GM19463 (cell line): ENCODE results near the gene ALS2.
A peak's percentile ranks its signal among the peaks of the same experiment; 100 is the strongest.
"Not testable (repeated sequence)": the region's sequence is repeated elsewhere in the genome, so short reads cannot be mapped to it uniquely, and the experiment has no call there.

ENCODE experiments used
- ATAC-seq: cut with Tn5 transposase; IDR thresholded peaks from one replicate; pipeline ENCODE4 v1.9.1; 2021; ENCODE audit warnings: mild to moderate bottlenecking, moderate library complexity; ENCODE audit not compliant: unreplicated experiment

ALS2 gene

DNA sequence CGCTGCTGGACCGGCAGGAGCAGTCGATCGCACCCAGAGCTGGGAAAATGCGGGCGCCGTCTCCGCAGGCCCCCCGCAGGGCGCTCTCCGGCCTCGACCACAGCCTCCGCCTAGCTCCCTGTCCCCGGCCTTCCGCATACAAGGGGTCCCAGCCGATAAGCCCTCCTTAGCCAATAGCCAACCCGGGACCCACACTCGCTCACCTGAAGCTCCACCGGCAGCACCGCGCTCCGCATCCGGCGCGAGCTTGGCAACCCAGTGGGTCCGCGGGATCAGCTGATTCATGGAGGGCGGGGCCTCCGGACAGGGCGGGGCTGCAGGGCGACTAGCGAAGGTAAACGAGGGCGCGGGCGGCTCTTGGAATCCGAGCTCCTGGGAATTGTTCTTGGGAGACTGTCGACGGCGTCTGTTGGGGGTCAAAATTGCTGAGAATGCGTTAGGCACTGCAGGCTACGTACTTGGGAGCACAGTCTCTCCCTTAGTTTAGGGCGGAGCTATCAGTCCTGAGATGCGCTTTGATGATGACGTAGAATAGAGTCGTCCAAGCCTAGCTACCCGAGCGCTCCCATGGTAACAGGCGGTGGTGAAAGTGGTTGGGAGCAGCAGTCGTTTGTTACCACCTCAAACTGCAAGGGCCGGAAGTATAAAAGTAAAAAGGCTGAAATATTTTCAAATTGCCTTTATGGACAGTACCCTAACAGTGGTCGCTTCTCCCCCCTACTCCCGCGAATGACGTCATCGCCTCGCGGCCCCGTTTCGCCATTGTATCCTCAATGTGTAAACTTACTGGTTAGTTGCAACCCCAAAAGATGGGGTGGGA lies at the start of gene ALS2:
ALS2 (minus strand) TSS at position 260 of the 820 bp plus-strand sequence. CDS start 12,048 bp downstream, outside the sequence.
- ATAC-seq = peak; percentile 94

DNA sequence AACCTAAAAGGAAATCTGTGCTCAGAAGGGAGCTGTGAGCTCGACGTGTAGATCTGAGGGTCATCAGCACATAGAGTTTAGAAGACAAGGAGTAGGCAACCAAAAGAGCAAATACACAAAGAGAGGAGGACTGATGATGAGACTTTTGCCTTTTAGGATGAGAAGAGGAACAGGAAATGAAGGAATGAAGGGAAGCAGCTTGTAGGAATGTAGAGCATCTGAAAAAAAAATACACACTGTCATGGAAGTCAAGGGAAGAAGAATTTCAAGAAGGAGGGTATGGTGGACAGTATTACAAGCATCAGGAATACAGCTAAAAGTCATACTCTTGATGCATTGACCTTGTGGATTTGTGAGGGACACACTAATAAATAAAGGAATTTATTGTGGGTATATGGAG lies 47.5 kb upstream of the ALS2 start:
- no peak for ATAC-seq

DNA sequence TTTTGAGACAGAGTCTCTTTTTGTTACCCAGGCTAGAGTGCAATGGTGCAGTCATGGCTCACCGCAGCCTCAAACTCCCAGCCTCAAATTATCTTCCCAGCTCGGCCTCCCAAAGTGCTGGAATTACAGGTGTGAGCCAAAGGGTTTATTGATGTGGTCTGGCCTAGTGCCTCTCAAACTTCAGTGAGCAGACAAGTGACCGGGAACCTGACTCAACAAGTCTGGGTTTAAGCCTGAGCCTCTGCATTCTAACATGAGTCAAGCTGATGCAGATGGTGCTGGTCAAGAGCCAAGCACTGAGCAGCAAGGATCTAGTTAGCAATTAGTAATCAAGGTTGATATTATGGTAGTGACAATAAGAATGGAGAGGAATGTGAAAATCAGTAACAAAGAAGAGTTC lies 46.9 kb upstream of the ALS2 start:
- no peak for ATAC-seq

DNA sequence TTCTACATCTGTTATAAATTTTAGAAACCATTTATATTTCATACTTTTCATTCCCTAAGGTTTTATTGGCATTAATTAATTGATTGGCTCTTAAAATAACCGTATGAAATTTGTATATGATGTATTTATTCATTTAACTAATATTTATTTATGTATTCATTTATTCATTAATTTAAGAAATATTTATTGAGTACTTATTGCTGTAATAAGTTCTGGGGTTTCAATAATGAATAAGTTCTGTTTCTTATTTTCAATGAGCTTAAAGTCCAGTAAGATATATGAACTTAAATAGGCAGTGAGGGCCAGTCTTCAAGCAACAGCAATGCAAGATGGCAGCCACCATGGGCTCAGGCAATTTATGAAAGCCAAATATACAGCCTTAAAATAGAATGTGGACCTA lies 43.5 kb upstream of the ALS2 start:
- no peak for ATAC-seq

DNA sequence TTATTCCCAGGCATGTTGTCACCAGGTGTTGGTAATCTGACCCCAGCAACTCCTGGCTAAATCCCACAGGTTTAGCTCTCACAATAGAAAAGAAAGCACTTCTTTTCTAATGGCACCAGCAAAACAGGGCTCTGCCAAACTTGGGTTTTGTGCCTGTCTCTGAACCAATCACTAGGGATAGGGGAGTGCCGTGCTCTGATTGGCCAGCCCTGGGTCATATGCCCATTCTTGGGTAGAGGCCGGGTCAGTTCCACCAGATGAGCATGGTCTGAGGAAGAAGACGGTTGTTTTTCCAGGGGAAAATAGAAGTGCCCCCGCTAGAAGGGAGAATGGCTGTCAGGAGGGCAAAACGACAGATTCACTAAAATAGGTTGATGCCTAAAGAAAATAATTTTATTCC lies 40.3 kb upstream of the ALS2 start:
- no peak for ATAC-seq

DNA sequence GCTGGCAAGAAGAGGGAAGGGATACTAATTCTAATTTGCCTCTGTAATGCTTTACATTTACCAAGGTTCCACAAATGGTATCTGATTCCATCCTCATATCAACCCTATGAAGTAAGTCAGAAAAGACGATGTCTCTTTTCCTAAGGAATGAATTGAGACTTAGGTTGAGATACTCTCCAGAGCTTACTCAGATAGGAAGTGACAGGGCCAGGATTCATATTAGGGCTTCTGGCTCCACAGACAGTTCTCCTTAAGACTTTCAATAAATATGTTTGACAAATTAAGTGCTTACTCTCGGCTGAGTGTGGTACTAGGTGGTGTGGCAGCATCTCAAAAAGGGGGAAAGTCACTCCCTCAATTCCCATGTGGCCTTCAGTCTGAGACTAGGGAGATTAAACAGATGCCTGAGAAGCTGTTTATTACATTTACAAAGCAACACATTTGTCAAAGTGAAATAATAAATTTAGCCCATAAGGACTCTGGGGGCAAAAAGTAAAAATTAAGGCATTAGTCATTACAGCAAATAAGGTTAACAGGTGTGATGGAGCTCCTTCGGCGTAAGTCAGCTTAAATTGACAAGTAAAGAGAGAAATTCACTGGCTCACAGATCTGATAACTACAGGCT lies 39.8 kb upstream of the ALS2 start:
- ATAC-seq = no peak

DNA sequence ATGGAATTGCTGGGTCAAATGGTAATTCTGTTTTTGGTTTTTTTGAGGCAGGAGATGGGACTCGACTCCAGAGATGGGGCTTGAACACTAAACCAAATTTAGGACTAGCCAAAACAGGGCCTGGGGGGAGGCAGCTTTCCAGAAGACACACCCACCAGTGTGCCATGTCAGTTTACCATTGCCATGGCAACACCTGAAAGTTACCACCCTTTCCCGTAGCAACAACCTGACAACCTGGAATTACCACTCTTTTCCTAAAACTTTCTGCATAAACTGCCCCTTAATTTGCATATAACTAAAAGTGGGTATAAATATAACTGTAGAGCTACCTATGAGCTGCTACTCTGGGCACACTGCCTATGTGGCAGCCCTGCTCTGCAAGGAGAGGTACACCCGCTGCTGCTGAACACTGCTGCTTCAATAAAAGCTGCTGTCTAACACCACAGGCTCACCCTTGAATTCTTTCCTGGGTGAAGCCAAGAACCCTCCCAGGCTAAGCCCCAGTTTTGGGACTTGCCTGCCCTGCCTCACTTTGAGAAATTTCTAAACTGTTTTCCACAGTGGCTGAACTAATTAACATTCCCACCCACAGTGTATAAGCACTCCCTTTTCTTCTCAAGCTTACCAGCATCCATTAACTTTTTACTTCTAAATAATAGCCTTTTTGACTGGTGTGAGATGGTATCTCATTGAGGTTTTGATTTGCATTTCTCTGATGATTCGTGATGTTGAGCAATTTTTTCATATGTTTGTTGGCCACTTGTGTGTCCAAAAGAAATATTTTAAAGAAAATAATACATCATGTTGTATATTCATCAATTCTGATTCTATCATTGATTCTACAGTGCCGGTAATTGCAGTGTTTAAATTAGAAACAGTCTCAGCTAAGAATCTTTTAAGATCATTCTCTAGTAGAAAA lies 36.2 kb upstream of the ALS2 start:
- ATAC-seq = no peak

DNA sequence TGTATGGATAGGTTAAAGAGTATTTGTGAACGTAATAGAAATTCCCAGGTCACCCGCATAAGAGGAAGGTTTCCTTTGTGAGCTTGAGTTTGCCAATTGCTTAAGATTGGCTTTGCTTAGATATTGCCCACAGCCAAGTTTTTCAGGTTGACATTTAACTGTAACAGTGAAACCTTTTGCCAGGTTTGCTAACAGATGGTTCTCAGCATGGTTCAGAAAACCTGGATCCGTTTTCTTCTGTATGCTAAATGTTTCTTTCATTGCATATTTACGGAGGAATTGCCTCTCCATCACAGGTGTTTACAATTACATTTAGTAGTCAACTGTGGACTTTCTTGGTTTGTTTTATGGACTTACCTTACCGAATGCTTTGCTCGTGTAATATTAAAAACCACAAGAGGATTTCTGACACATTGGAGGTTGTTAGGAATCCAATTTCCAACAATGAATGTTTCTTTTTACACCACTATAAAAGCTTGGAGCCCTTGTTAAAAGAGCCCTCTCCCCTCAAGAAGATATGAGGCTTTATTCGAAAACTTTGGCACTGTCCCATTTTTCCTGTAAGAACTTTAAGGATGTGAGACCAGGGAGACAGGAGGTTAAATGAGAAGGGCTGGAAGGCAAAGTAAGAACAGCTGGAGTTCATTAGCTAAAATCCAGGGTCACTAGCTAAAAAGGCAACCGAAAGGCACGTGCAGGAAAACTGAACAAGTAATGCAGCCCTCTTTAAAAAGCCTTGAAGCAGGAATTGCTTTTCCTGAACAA lies 33.4 kb upstream of the ALS2 start:
- no peak for ATAC-seq

DNA sequence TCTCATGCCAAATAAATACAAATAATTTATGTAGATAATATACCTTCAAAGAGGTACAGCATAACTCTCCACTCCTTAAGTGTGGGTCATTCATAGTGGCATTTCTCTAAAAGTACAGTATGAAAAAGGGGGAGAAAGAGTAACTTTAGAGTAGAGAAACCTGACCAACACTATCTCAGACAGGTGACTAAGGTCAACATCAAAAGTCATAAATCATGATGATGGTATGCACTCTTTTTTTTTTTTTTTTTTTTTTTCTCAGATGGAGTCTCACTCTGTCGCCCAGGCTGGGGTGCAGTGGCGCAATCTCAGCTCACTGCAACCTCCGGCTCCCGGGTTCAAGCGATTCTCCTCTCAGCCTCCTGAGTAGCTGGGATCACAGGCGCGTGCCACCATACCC lies 29.9 kb upstream of the ALS2 start:
- not testable (repeated sequence) for ATAC-seq

DNA sequence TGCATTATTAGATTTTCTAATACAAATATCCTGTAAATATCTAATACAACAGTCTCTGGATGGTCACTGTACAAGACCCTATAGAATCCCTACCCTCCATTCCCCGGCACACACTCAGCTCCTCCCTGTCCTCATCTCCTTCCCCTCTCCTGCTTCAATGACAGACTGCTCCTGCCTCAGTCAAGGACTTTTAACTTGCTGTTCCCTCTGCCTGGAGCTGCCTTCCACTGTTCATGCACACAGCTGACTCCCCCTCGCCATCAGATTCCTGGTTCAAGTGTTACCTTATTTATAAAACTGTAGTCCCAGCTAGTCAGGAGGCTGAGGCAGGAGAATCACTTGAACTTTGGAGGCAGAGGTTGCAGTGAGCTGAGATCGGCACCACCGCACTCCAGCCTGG lies 28.9 kb upstream of the ALS2 start:
- ATAC-seq = no peak

DNA sequence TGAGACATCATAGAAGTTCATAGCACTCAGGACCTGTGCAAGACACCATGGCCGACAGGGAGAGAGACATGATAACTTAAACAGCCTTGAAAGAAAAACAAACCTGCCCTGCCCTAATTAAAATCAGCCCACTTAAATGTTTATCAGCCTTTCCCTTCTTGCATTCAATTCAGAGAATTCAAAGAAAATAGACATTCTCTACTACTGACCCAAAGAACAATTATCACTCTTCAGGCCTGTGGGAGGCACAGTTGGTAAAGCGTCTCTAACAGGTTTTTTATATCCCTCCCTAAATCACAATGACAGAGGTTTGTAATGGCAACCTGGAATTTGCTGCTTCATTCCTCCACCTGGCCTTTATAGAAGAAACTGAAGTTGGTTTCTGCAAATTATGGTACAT lies 27.3 kb upstream of the ALS2 start:
- no peak for ATAC-seq

DNA sequence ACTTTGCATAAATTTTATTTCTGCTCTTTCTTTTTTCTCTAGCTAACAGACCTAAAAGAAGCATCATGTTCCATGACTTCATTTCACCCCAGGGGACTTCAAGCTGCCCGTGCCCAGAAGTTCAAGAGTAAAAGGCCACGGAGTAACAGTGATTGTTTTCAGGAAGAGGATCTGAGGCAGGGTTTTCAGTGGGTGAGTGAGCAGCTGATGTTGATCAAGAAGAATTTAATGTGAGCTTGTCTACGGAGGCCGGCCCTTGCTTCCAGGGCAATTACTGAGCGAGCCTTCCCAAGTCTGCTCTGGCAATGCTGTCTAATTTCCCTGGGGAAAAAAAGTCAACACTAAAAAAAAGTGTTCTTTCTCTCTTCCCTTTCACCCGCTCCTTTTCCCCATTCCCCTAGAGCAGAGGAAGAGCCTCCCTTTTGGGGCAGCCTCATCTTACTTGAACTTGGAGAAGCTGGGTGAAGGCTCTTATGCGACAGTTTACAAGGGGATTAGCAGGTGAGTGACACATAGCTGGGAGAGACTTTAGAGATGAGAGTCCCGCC lies 26.8 kb upstream of the ALS2 start:
- no peak for ATAC-seq

DNA sequence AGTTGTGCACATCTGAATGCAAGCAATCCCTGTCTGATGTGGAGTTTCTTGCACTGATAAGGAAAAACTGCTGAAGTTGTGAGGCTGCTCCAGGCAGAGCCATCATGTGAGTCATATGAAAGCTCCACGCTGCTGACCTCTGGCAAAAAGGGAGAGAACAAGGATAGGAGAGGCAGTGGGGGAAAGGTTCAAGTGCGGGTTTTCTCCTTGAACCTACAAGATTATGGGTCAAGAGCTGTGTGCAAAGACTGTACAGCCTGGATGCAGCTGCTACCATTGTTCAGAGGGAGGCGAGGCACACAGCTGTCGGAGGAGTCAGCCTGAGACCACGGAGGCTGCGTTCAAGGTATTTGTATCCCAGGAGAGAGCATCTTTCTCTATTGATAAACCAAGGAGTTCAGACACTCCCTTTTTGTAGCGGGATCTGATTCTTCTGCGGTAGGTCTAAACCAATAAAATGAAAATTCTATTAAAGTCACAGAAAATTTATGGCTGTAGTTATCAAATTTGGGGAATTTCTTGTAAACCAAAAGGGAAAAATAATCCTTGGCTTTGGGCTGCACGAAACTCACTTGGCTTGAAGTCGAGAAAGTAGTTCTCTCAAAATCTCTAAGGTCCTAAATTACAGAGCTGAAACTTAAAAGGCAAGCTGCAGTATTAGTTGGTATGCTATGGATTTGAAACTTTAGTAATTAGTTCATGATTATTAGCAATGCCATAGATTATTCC lies 25.9 kb upstream of the ALS2 start, which contains the start of gene CDK15:
CDK15 (plus strand) TSS at position 96 of the 729 bp plus-strand sequence; CDS start at position 224, 128 bp downstream.
- no peak for ATAC-seq

DNA sequence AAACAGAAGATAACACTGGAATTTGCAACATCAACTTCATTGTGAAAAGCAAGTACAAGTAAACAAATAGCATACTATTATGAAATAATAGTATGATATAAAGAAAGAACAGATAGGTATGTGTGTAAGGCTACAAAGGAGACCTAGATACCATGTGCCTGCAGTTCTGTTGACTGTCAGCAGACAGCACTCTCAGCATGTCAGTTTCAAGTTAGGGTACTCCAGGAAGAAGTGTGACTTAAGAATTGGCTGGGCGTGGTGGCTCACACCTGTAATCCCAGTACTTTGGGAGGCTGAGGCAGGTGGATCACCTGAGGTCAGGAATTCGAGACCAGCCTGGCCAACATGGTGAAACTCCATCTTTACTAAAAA lies 18.2 kb upstream of the ALS2 start:
- ATAC-seq = not testable (repeated sequence)

DNA sequence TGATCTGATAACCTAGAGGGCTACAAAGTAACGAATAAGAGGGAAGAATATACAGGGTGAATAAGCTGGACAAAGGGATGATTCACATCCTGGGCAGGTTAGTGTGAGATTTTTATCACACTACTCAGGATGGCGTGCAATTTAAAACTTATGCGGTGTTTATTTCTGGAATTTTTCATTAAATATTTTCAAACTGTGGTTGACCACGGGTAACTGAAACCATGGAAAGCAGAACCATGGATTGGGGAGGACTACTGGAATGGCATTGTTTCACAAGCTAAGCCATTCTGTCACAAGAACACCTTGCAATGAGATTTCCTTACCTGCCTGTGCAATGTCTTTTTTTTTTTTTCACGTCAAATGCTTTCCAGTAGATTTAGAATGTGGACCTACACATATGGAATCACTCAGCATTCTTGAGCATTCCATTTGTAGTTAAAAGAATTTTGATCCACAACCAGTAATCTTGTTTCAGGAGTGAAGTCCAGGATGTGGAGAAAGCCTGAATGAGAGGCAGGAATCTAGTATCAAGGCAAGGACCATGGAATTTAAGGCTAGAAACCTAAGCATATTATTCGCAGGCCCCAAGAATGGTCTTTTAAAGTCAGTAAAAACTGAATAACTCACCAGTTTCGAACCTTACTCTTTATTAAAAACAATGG lies 17.6 kb upstream of the ALS2 start:
- no peak for ATAC-seq

DNA sequence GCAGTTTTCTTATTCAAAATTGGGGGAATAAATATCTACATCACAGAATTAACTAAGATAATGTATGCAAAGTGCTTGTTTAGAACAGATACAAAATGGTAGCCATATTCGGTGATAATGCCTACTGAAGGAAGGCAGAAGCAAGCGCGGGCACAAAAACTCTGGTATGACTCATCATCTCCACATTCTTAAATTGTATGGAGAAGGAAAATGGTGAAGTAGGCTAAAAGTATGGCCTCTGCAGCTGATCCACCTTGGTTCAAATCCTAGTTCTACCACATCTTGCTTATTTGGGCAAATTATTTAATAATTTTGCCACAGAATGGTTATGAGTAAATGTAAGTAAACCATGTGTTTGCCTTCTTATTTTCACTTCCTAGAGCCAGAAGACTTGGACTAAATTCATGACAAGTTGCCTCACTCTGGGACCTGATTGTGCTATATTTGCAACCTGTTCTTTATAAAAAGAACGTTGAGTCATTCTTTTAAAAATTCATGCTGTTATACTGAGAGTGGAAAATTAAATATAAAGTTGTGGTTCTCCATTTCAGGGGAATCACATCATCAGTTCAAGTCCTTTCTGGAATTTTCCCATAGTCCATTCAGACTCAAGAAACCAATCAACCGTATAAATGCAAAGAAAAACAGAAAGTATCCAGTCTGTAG lies 16.6 kb upstream of the ALS2 start:
- no peak for ATAC-seq

DNA sequence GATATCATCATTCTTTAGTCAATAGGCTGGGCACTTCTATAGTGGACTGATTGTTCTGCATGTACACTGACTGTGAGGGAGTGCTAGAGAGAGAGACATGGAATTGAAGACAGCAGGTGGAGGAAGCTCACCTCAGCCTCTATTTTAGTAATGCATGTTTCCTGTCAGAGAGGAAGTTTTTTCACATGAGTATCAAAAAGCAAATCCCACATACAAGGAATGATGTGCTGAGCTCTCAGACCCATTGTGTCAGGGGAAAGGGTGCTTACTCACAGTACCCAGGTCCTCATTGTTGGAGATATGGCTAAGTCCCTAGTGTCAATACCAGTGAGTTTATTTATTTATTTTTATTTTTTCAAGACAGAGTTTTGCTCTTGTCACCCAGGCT lies 15.7 kb upstream of the ALS2 start:
- ATAC-seq = no peak

DNA sequence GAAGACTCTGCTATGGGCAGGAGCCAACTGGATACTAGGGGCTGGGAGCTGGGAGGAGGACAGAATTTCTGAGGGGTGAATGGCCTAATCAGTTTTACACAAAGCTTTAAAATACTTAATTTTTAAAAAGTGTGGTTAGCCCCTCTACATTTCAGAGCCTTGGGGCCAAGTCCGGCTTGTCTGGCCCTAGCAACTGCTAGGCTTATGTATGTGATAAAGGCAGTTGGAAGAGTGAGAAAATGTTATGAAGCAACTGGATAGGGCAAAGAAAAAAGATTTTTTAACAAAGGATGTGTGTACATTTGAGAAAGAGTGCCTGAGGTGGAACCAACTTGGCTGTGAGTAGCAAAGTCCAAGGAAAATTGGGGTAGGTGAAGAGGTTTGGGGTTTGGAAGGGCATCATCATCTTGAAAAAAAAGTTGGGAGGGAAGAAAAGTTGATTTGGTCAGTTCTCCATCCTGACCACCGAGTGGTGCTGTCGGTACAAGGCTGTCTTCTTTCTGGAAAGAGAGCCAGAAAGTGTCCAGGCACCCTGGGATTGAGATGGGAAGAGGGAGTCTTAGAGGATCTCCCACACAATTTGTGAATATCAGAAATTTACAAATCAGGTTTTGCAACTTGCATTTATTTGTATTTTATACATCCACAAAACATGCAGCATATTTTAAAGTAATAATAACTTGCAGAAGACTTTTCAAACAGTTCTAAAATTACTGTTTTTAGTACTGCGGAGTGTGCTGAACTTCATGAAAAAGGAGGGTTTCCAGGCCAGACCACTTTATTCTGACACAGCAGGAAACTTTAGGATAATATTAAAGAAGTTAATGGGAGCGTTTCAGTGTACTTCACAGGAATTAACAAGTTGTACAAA lies 15.1 kb upstream of the ALS2 start:
- no peak for ATAC-seq
